Upper lobe of left lung (tissue), 4 donors: ENCODE results near the gene OR51V1.

ENCODE experiments used
- CTCF ChIP-seq, 6 experiments: fragments of 450-650 bp in 4 of 6; fragments of 200-600 bp in 2 of 6; sonication (generic) in 2 of 6; IDR thresholded peaks; one replicate each; pipeline ENCODE4 v1.5.1; 2016 to 2019; ENCODE audit warnings: antibody characterized with exemption in 6 of 6
- EP300 ChIP-seq, 4 donors: sonication (generic); formaldehyde crosslinking; IDR thresholded peaks; one replicate each; pipeline ENCODE4 v1.5.1; 2017; ENCODE audit warnings: antibody characterized with exemption in 4 of 4, control low read depth in 2 of 4

GRCh38 chr11:5204787-5205186 lies 4.3 kb upstream of the OR51V1 start:
- peak in 4 of 6 experiments; percentile 7 to 40 (median 30) for TF ChIP-seq CTCF (IDR thresholded peaks at IDR 0.05)
- no peak for TF ChIP-seq EP300 (IDR thresholded peaks at IDR 0.05)
